ENCODE measurements around the gene TNPO1. TPM values are rescaled to one million over a fixed set of nuclear protein-coding genes. Genes with fewer than 3 reads are reported as not detected.

TNPO1 gene
- total RNA-seq, 2 donors from 2014 or later = 107 to 113 TPM

DNA sequence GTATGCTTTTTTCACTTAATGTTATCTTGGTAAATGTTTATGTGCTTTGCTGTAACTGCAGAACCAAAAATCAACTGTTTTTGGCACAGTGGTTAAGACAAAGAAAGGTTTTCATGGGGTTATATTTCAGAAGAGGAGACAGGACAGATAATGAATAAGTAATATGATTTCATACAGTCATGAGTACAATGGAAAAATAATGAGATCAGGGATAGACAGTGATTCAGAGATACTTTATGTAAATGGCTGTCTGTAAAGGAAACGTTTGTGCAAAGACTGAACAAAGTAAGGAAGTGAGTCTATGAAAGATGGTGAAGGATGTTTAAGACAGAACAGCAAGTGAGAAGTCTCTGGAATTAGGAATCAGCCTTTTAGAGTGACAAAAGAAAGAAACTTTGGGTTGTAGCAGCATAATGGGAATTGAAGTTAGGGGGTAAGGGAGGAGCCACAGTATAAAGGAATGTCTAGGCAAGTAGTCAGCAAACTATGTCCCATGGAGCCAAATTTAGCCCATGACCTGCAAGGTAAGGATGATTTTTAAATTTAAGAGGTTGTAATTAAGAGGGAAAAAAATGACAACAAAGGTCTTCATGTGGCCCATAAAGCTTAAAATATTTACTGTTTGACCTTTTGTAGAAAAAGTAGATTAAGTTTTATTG, 55.0 kb downstream of the TNPO1 start:
- H3K4me3 ChIP-seq = no peak overlapping the region
- H3K4me1 ChIP-seq (replicated peaks) = no peaks in the 10 kb centered on the region
- 31% methylated on average over 1 of the region's 1 CpG for WGBS
- intact Hi-C loops (cut with DNase I) = no loop called here
- no peak for TF ChIP-seq POLR2A (IDR thresholded peaks at IDR 0.05)
- TF ChIP-seq POLR2AphosphoS5 (IDR thresholded peaks at IDR 0.05) = no peak
- TF ChIP-seq, protein P1, sequence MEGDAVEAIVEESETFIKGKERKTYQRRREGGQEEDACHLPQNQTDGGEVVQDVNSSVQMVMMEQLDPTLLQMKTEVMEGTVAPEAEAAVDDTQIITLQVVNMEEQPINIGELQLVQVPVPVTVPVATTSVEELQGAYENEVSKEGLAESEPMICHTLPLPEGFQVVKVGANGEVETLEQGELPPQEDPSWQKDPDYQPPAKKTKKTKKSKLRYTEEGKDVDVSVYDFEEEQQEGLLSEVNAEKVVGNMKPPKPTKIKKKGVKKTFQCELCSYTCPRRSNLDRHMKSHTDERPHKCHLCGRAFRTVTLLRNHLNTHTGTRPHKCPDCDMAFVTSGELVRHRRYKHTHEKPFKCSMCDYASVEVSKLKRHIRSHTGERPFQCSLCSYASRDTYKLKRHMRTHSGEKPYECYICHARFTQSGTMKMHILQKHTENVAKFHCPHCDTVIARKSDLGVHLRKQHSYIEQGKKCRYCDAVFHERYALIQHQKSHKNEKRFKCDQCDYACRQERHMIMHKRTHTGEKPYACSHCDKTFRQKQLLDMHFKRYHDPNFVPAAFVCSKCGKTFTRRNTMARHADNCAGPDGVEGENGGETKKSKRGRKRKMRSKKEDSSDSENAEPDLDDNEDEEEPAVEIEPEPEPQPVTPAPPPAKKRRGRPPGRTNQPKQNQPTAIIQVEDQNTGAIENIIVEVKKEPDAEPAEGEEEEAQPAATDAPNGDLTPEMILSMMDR (IDR thresholded peaks at IDR 0.05) = no peak
- no peaks in the 10 kb centered on the region for H3K36me3 ChIP-seq
- no peak for DNase-seq (ENCODE audit: low spot score)
- H3K27me3 ChIP-seq (replicated peaks; ENCODE audit: insufficient read depth) = no peaks in the 10 kb centered on the region
- no peak overlapping the region for H3K27ac ChIP-seq
- no peaks in the 10 kb centered on the region for H3K9me3 ChIP-seq

DNA sequence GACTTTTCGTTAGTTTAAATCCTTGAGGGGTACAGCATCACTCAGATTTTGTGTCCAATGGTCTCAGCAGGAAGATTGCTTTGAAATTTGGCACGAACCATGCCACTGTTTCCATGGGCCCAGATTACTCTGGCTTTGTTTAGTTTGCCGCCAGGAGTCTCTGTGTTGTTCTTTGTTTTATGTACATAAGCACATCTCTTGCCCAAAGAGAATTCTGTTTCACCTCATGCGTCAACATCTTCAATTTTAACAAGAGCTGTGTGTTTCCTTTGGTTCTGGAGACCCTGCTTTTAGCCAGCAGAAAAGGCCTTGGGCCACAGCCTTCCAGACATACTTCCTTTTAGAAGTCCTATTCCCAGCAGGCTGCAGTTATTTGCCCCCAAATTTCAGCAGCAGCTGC, 62.4 kb downstream of the TNPO1 start:
- Histone ChIP-seq H3K27ac (peak overlapping the region; percentile 1 to 26), H3K27me3 (replicated peaks; ENCODE audit: insufficient read depth) (no peaks in the 10 kb centered on the region), H3K9me3 (no peaks in the 10 kb centered on the region), H3K36me3 (no peaks in the 10 kb centered on the region), H3K4me3 (no peak overlapping the region), H3K4me1 (replicated peaks) (no peaks in the 10 kb centered on the region)
- TF ChIP-seq POLR2A (IDR thresholded peaks at IDR 0.05) (no peak), POLR2AphosphoS5 (IDR thresholded peaks at IDR 0.05) (peak; percentile 67)
- TF ChIP-seq, protein P1 (IDR thresholded peaks at IDR 0.05) = no peak
- 50% methylated on average over 4 of the region's 4 CpGs for WGBS
- intact Hi-C loops (cut with DNase I) = no loop called here
- peak; percentile 60 for DNase-seq (ENCODE audit: low spot score)

DNA sequence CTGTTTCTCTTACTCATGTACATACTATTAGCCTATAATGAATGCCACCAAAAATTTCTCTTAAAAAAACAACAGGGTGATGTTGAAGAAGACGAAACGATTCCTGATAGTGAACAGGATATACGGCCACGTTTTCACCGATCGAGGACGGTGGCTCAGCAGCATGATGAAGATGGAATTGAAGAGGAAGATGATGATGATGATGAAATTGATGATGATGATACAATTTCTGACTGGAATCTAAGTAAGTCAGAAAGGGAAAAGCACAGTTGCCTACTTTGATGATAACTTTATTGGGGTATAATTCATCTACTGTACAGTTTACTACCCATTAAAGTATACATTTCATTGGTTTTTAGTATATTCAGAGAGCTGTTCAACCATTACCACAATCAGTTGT, 66.5 kb downstream of the TNPO1 start:
- TF ChIP-seq POLR2AphosphoS5 (IDR thresholded peaks at IDR 0.05) (no peak), POLR2A (IDR thresholded peaks at IDR 0.05) (no peak)
- TF ChIP-seq, protein P1 (IDR thresholded peaks at IDR 0.05) = no peak
- peaks cover 0 to 6% of the 10 kb centered on the region in 2 donors for H3K36me3 ChIP-seq
- H3K4me3 ChIP-seq = no peak overlapping the region
- no peaks in the 10 kb centered on the region for H3K4me1 ChIP-seq (replicated peaks)
- H3K27me3 ChIP-seq (replicated peaks; ENCODE audit: insufficient read depth) = no peaks in the 10 kb centered on the region
- no peak overlapping the region for H3K27ac ChIP-seq
- intact Hi-C loops (cut with DNase I) = no loop called here
- DNase-seq (ENCODE audit: low spot score) = no peak
- WGBS = 96% methylated on average over 7 of the region's 7 CpGs
- H3K9me3 ChIP-seq = no peaks in the 10 kb centered on the region

DNA sequence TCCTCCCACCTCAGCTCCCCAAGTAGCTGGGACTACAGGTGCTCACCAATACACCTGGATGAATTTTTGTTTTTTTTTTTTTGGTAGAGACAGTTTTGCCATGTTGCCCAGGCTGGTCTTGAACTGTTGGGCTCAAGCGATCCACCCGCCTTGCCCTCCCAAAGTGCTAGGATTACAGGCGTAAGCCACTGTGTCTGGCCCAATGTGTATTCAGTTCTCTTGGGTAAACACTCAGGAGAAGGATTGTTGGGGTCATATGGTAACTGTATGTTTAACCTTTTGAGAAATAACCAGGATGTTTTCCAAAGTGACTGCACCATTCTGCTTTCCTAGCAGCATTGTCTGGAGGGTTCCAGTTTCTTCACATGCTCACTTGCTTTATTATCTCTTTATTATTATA, 67.4 kb downstream of the TNPO1 start:
- intact Hi-C loops (cut with DNase I) = no loop called here

More for the DNA sequence above, 67.4 kb downstream of the TNPO1 start:
- TF ChIP-seq POLR2A (IDR thresholded peaks at IDR 0.05) = no peak
- TF ChIP-seq, protein P1 (IDR thresholded peaks at IDR 0.05) = no peak
- no peak for TF ChIP-seq POLR2AphosphoS5 (IDR thresholded peaks at IDR 0.05)
- no peak overlapping the region for H3K27ac ChIP-seq
- H3K4me1 ChIP-seq (replicated peaks) = no peaks in the 10 kb centered on the region
- H3K9me3 ChIP-seq = no peaks in the 10 kb centered on the region
- no peak overlapping the region for H3K4me3 ChIP-seq
- DNase-seq (ENCODE audit: low spot score) = no peak
- H3K27me3 ChIP-seq (replicated peaks; ENCODE audit: insufficient read depth) = no peaks in the 10 kb centered on the region
- 97% methylated on average over 3 of the region's 3 CpGs for WGBS
- H3K36me3 ChIP-seq = peaks cover 0 to 13% of the 10 kb centered on the region in 2 donors
